Stimulated activated CD8-positive, alpha-beta memory T cell treated with anti-CD3 and anti-CD28 coated beads, Interleukin-15, amount 100 ng/mL, for 24 hours (primary cell): ENCODE data around the gene SAG.

Experiments
- DNase-seq: peaks from one replicate; pipeline ENCODE4 v3.0.0-alpha.2; 2020; ENCODE audit warnings: low read depth

Gene SAG

DNA sequence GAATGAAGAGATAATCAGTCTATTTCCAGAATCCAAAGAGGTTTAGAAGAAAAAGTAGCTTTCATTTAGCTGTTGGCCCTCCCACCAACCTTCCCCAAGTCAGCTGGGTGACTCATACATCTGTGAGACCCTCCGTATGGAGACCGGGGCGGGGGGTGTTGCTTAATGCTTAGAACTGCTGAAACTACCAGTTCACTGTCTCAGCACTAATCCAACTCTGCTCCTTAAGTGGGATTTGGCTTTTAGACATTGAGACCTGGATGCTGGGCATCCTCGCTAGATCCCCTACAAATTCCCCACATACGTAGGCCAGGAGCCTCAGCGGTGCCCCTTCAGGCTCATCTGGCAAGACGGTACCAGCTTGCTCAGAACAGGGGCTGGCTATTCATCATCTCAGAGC, at the start of gene SAG:
Gene SAG (plus strand): TSS at position 252 of the 400 bp plus-strand sequence. CDS start 1,374 bp downstream, outside the sequence.
- DNase-seq: no peak

DNA sequence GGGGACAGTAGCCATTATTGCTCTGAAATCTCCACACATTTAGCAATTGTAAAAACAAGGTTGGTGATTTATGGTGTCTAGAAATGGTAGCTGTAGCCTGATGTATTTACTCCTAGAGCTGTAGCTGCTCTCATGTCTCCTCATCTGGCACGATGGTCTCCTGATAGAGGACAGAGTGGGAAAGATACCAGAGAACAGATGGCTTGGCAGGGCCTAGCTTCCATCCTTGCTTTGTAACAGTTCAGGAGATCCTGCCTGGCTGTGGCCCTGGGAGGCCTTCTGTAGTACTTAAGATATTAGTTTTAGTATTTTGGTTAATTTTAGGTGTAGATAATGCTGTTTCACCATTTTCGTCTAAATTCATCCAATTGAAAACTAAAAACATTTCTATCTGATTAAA, 49.4 kb upstream of the SAG start:
- no peak for DNase-seq

DNA sequence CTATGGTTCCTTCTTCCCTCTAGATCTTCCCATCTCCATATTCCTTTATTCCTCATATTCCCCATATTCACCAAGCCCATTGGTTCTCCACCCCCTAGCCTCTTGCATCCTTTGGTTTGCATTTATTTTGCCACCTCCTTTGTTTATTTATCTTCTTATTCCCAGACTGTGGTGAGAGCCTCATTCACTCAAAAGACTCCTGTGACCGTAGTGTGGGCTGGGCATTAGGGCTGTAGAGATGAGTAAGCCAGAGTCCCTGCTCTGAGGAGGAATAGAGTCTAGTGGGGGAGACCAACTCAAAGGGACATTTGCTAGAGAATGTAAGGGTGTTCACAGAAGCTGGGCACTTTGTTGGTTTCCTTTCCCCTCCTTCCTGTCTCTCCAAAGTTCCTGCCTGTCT, 47.9 kb upstream of the SAG start:
- no peak for DNase-seq

DNA sequence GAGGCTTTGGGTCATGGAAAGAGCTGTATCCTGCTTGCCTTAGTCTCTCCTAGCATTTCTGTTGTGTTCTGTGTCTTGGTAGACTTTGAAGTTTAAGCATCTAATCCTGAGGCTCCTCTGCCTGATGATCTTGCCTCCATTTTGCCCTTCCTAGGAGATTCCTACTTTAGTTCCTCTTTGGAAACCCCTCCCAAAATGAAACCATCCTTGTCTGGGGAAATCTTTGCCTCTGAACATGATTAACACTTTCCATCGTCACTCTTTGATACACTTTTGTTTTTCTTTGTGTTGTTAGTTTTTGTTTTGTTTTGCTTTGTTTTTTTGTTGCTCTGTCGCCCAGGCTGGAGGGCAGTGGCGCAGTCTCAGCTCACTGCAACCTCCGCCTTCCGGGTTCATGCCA, 47.0 kb upstream of the SAG start:
- DNase-seq: no peak

DNA sequence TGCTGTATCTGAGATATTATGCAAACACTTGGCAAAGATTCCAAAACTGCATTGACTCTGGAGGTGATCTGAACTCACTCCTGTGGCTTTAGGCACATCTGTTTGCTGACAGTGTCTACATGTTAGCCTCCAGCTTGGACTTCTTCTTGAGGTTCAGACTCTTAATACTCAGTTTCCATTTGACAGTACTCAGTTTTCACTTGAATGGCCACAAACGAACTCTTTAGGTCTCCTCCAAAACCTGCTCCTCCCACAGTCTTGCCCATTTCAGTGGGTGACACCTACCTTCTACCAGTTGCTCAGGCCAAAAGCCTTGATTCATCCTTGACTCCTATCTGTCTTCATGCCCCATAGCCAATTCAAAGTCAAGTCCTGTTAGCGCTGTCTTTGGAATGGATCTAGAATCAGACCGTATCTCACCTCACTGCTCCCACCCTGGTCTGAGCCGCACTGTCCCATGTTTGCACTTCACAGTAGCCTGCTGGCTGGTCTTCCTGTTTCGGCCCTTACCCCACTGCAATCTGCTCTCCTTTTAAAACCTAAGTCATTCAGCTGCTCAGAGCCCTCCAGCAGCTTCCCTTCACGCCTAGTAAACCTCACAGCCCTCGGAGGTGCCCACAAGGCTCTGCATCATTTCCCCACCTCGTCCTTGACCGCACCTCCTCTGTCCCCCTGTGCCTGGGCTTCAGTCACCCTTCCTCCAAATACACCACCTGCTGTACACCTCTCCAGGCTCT, 45.6 kb upstream of the SAG start:
- DNase-seq: no peak

DNA sequence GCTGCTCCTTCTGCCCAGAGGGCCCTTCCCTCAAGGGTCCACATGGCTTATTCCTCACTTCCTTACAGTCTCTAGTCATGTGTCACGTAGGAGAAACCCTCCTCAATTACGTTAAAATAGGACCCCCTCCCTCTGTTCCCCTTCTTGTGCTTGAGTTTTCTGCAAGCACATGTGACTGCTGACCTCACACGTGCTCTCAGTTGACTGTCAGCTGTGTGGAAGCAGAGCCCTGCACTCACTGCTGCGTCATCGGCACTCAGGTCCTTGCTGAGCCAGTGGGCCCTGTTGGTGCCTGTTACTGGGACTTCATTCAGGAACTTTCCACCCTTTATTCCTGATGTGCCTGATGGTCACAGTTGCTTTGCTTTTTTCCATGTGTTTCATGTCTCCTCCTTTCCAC, 45.1 kb upstream of the SAG start:
- DNase-seq: no peak

DNA sequence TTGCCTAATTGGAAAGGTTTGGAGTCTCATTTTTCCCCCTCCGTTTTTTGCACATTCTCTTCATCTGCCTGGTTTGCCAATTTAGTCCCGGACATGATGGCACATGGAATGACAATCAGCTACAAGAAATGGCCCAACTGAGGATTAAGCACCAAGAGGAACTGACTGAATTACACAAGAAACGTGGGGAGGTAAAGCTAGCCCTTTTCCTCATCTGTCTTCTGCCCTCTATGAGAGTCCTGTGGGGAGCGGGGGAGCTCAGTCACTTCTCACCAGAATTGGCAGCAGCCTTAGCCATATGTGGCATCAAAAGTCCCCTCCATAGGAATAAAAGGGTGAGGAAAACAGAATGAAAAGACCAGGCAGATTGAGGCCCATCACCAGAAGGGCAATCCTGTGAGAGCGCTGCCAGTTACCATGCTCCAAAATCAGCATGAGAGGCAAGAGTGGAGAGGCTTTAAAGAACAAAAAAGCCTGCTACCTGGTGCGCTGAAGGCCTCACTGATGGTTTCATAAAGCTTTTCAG, 44.5 kb upstream of the SAG start:
- no peak for DNase-seq

DNA sequence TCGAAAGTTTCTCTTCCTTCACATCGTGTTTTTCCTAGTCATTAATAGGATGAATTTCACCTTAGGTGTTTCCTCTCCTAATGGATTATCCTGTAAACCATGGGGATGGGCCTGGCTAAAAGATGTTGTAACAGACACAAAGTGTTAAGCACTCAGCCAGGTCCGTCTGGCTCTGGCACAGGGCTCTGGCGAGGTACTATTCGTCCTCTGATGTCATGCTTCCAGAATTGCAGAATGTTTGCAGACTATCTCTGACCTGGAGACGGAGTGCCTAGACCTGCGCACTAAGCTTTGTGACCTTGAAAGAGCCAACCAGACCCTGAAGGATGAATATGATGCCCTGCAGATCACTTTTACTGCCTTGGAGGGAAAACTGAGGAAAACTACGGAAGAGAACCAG, 42.9 kb upstream of the SAG start:
- DNase-seq: no peak

DNA sequence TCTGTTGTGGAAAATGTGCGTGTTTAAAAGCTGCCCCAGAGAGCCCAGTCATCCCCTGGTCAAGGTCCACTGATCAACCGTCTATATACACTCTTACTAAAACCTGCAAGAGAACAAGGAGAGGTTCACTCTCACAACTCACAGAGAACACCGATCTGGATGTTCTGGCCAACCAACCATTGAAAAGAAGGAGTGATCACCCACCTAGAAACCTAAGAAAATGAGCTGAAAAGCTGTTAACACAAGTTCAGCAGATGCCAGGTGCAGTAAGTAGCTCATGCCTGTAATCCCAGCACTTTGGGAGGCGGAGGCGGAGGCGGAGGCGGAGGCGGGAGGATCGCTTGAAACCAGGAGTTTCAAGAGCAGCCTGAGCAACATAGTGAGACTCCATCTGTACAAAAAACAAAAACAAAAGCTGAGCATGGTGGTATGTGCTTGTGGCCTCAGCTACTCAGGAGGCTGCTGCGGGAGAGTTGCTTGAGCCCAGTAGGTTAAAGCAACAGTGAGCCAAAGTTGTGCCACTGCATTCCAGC, 41.7 kb upstream of the SAG start:
- DNase-seq: no peak

DNA sequence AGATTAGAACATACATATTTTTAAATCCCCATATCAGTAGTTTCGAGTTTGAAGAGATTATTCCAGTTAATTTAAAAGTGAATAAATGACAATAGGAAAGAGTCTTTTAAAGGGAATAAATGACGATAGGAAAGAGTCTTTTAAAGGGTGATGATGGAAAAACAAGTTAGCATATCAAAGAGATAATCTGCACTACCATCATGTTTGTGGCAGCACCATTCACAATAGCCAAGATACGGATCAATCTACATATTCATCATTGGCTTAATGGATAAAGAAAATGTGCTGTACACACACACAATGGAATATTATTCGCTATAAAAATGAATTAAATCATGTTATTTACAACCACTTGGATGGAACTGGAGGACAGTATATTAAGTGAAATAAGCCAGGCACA, 41.1 kb upstream of the SAG start:
- no peak for DNase-seq

DNA sequence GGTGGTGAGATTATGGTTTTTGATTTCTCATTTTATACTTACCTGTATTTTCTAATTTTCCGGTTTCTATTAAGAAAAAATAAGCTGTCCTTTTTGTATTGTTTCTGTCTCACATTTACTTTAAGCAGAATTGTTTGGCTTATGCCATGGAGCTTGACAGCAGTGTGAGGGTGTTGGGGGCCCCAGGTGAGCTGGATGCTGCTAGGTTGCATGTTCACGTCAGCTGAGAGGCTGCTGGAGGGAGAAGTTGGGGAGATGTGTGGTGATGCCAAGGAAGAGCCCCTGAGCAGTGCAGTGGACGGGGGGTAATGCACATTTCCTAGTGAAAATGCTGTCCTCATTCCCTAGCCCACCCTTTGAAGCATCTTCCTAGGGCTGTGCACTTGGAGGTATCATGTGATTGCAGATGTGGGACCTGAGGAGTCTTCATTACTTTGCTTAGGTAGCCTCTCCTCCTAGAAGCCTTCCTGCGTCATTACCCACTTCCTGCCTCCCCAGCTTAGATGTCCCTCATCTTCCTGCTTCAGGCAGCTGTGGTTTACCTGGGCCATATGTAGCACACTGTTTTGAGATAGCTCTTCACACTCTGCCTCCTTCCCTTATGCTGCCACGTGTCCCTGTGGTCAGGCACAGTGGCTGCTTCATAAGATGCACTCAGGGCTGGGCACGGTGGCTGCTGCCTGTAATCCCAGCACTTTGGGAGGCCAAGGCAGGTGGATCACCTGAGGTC, 39.9 kb upstream of the SAG start:
- DNase-seq: peak; percentile 7

DNA sequence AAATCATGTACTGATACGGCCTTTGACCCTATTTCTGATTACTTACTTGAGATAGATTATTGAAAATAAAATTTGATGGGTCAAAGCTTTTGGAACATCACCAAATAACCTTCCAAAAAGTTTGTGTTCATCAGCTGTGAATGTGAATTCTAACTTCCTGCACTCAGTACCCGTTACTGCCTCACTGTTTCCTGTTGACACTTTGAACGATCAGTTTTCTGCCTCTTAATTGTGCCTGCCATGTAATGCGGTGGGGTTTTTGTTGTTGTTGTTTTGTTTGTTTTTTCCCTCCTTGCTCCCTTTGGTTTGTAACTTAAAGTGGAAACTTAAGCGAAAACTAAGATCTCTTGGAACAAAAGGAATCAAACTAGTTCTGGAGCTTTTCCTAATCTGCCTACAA, 37.2 kb upstream of the SAG start:
- no peak for DNase-seq

DNA sequence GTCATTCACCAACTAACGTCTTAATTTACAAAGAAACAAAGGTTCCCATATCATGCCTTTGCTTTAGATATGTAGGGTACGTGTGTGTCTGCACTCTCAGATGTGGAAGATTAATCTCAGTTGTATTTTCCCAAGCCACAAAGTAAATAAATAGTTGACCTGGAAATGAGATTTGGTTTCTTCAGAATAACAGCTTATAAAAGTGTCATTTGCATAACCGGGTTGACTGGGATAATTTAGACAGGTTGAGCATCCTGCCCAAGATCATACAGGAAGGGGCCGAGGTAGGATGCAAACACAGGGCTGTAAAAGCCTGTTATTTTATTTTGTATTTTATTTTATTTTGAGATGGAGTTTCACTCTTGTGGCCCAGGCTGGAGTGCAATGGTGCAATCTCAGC, 36.7 kb upstream of the SAG start:
- no peak for DNase-seq

DNA sequence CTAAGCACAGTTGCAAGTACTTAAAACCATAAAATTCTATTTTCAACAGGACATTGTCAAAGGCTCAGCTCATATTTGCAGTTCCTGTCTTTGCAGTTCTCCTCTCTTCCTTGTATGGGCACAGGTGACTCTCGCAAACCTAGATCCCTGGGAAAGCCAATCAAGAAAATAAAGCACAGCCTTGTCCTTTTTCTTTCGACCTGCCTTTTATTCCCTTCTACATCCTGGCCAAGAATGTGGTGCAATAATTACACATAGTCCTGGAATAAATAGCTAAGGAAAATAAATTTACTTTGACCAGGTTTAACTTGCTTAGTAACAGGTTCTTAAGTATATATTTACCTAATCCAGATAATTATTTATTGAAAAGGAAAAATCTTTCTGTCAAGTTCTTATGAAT, 35.9 kb upstream of the SAG start:
- DNase-seq: no peak

DNA sequence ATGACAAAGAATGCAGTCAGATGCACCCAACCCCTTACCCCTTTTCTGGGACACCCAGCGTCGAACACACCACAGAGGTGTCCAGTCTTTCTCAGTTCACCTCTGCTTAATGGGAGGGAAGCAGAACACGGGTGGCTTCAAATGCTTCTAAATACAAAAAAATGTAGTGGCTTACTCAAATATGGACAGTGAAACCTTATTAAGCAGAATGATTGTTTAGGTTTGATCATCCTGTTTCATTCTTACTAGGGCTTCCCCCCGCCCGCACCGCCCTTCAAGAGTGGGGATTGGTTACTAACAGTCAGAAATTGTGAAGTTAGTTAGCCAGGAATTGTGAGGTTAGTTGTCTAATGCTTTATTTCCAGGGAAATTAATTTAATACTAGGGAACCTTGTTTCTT, 34.5 kb upstream of the SAG start:
- no peak for DNase-seq

DNA sequence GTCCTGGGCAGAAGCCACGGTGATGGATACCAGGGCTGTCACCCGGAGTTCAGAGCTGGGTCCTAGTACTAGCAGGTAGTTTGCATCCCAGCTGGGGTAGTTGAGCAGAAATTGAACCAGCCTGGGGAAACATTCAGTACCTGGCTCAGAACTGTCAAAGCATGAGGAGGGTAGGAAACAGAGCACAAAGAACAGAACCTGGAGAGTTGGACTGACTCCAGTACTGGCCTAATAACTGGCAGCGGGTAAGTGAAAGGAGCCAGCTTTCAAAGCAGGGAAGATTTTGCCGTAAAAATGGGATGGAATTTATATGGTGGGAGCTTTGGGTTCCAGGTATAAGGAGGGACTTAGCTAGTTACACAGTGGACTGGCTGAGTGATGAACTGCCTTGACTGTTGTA, 32.4 kb upstream of the SAG start:
- DNase-seq: no peak

DNA sequence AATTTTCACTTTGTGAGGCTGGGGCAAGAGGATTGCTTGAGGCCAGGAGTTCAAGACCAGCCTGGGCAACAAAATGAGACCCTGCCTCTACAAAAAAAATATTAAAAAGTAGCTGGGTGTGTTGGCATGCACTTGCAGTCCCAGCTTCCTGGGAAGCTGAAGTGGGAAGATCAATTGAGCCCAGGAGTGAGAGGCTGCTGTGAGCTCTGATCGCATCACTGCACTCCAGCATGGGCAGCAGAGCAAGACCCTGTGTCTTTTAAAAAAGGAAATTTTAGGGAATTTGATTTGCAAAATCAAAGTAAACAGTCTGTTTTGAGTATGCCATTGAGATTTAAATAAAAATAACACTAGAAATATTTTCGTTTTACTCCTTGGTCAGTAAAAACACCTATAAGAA, 28.7 kb upstream of the SAG start:
- DNase-seq: no peak

DNA sequence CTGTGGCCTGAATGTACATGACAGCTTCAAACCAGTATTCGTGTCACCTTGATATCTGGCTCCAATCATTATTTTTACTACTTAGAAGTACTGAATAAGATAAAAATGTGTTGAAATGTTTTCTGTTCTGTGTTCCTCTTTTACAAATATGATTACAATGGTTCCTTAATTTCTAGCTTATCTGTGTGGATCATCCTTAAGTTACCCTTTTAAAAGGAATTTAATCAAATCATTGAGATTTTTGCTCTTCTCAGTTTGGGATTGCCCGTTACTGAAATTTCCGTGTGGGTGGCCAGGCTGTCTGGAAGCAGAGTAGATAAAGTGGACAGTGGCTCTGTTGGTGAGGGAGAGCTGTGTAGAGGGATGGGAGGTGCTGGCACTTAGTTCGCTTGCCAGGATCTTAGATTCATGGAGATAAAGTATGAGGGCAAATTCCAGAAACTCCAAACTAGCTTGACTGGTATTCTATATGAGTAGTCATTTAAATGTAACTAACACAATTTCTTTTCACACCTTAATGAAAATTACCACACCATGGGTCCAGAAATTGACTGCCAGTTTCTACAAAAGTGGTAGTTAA, 27.4 kb upstream of the SAG start:
- DNase-seq: no peak

DNA sequence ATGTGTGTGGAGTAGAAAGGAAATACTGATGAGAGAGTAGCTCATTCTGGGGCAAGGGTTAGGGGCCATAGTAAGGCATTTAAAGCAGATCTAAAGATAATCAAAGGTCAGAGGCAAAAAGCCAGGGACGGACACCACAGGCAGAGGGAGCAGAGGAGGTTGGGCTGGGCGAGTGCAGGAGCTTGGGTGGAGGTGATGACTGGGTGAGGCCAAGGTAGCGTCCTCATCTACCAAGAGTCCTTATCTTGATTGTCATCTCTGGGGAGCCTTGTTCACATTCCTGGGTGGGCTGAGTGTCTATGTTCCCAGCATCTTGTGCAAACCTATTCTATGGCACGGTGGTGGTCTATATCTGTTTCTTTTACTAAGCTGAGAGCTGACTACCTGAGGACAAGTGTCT, 26.1 kb upstream of the SAG start:
- no peak for DNase-seq

DNA sequence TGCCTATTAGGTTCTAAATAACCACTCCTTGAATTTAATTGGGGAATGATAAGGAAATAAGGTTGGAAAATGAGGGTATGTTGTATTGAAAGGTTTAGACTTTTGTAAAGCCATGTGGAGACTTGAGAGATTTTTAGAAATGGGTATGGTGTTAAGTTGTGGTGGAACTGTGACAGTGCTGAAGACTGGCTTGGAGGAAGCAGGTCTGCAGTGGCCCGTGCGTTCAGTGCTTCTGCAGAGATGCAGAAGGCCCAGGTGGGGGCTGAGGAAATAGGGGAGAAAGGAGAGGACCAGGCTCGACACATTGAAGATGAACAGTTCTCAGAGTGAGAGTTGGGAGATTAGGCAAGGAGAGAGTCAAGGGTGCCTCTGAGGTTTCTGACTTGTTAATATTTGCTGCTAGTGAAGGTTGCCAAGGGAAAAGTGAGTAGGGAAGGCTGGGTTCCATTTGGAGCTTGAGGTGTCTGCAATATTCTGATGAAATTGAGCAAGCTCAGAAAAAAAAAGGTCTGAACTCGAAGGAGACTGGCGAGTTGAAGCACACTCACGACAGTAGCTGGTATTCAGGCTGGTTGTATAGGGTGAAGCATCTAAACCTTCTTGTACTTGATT, 25.5 kb upstream of the SAG start:
- no peak for DNase-seq

DNA sequence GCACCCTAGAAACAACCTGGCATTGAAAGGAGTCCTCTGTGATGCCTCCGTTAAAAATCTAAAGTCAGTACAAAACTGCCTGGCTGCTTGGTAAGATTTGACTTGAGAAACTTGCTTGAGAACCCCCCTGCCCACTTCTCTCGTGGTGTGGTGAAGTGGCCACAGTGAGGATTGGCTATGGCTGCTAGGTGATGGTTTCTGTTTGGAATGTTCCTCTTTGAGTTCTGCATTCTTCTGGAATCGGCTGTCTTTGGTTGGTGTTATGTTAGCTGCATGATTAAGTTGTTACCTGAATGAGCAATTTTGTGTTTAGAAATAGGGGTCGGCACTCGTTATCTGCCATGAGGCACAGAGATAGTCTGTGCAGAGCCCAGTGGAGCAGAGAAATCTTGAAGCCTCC, 21.7 kb upstream of the SAG start:
- DNase-seq: no peak

DNA sequence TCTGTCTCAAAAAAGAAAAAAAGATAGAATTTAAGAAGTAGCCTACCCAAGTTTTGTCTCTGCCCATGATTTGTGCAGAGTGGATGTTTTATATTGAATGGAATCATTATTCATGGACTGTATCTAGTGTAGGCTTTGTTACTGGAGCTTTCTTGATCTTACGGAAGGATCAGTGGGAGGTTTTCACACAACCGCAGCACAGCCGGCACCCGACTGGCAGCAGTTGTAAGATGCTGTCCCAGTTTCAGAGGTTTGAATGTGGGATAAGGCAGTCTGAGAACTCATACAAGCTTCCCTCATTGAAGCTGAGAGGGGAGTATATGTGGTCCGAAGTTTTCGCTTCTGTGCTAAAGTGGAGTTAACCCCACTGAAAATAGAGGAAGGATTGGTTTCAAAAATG, 19.7 kb upstream of the SAG start:
- no peak for DNase-seq

DNA sequence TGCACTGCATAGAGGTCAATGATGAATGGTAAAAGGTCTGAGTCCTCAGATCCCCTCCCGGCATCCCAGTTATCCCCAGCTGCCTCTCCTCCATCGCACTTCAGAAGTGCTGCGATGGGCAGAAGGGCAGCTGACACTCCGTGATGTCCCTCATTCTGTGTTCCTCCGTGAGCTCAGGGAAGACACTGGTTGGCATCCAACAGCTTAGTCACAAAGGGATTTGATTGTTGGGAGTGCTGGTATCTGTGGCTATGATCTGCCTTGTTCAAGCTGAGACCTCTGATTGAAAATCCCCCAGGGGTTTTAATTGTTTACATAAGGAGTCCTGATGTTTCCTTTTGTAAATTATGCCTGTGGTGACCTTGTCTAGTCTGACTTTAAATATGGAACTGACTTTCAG, 19.0 kb upstream of the SAG start:
- DNase-seq: no peak
